ENCODE results near the gene MCOLN3. TPM values are rescaled to one million over a fixed set of nuclear protein-coding genes. Genes with fewer than 3 reads are reported as not detected.

The MCOLN3 gene, protein sequence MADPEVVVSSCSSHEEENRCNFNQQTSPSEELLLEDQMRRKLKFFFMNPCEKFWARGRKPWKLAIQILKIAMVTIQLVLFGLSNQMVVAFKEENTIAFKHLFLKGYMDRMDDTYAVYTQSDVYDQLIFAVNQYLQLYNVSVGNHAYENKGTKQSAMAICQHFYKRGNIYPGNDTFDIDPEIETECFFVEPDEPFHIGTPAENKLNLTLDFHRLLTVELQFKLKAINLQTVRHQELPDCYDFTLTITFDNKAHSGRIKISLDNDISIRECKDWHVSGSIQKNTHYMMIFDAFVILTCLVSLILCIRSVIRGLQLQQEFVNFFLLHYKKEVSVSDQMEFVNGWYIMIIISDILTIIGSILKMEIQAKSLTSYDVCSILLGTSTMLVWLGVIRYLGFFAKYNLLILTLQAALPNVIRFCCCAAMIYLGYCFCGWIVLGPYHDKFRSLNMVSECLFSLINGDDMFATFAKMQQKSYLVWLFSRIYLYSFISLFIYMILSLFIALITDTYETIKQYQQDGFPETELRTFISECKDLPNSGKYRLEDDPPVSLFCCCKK
- 3.8 TPM for total RNA-seq
- long read RNA-seq, partial matches to known transcripts: 6 of 16 reads
- long read RNA-seq, other reads (novel, unspliced or antisense): 6 of 16 reads

- no peak for DNase-seq (ENCODE audit: low spot score)
These were observed at the start of gene MCOLN3 for GRCh38 chr1:85048296-85049064. MCOLN3 (minus strand) TSS chr1:85048500; CDS start chr1:85045360, 3,140 bp downstream.

DNA sequence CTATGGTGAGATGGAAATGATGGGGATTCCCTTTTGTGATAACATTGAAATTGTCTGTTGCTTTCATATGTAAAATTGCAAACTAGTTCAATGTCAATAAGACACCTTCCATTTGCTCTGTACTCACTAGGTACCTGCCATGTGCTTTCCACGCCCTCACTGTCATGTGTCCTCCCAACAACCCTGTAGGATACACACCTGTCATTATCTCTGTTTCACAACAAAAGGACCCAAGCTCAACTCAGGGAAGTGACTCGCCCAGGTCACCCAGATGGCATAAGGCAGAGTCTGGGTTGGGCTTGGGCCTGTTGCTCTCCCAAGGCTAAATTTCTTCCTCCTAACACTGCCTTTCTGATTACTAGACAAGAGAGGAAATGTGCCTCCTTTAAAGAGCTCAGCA lies 45.3 kb upstream of the MCOLN3 start:
- no peak for DNase-seq (ENCODE audit: low spot score)

- DNase-seq (ENCODE audit: low spot score): no peak
These were observed 43.5 kb upstream of the MCOLN3 start for GRCh38 chr1:85091671-85092280.

DNA sequence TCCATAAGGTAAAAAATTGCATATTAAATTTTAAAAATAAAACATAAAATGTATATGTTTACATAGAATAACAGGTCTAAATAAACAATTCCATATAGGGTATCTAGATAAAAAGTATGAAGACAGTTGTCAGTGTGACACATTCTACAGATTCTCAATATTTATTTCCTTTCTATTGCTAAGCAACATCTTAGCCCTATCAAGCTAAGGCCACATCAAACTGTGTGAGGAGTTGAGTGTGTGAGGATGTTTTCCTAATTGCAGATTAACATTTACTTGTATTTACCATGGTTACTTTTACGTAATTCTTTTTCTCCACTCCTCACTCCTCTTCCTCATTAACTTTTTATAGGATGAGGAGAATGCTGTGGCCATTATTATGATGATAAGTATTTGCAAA lies 41.9 kb upstream of the MCOLN3 start:
- DNase-seq (ENCODE audit: low spot score): no peak

- DNase-seq (ENCODE audit: low spot score): no peak
These were observed 40.9 kb upstream of the MCOLN3 start for GRCh38 chr1:85089203-85089602.

- no peak for DNase-seq (ENCODE audit: low spot score)
These were observed 40.1 kb upstream of the MCOLN3 start for GRCh38 chr1:85088408-85088784.

DNA sequence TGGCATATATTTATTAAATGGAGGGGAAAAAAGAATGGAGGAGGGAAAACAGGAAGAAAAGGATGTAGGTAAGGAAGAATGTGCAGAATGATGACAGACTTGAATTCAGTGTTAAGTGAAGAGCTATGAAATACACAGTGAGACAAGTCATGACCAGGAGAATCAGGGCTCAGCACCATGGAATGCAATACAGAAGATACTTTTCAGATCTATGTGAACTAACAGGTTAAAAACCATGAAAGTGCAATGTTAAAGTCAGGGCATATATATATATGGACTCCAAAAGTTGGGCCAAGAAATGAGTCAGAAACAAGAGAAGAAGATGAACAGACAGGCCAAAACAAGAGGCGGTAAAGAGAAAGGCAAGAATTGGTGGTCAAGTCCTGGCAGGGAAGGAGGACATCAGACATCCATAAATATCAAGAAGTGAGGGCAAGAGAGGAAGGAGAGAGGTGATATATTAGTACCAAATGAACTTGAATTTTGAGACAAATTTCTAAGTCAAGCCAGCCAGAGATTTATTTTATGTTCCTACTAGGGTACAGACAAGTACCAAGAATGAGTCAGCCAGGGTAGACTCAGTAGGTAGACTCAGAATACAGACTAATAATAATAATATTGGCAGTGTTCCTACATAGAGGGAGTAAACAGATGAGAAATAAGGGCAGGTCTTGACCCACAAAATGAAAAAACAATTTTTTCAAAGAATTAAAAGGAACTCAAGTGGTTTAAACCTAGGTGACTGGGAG lies 39.5 kb upstream of the MCOLN3 start:
- DNase-seq (ENCODE audit: low spot score): no peak

DNA sequence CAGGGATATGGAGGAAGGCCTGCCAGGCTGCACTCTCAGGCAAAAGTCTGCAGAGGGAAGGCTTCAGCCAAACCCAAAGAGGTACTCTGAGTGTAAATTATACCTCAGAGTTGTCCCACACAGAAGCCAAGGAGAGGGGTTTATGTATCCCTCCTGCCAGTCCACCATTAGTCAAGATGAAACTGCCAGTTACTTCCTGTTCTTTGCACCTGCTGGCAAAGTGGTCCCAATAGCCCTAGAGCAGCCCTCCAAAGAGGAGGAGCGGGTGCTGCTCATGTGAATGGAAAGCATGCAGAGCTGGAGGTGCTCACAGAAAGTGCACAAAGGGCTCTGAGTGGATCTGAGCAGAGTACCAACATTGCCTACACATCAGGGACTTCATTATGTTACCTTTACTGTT lies 37.1 kb upstream of the MCOLN3 start:
- no peak for DNase-seq (ENCODE audit: low spot score)

DNA sequence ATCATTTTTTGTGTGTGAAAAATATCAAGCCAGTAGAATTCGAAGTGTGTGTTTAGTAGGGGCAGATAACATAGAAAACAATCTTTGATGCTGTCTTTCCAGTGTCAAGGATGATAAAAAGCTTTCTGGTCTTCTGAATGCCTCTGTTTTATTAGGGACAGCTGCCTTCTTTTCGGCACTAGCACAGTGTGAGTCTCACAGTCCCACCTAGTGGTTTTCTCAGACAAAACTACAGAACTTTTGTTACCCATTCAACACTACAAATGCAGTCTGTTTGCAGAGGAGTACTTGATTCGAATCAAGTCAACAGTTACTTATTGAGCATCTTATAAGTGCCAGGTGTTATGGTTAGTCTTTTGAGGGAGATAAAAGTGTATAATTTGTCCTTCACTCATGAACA lies 30.6 kb upstream of the MCOLN3 start:
- DNase-seq (ENCODE audit: low spot score): no peak

GRCh38 chr1:85074365-85074964 lies 26.2 kb upstream of the MCOLN3 start:
- no peak for DNase-seq (ENCODE audit: low spot score)

- DNase-seq (ENCODE audit: low spot score): no peak
These were observed 22.7 kb upstream of the MCOLN3 start for GRCh38 chr1:85070972-85071492.

GRCh38 chr1:85068846-85069245 lies 20.5 kb upstream of the MCOLN3 start:
- no peak for DNase-seq (ENCODE audit: low spot score)

- no peak for DNase-seq (ENCODE audit: low spot score)
These were observed 17.2 kb upstream of the MCOLN3 start for GRCh38 chr1:85065550-85065949.

DNA sequence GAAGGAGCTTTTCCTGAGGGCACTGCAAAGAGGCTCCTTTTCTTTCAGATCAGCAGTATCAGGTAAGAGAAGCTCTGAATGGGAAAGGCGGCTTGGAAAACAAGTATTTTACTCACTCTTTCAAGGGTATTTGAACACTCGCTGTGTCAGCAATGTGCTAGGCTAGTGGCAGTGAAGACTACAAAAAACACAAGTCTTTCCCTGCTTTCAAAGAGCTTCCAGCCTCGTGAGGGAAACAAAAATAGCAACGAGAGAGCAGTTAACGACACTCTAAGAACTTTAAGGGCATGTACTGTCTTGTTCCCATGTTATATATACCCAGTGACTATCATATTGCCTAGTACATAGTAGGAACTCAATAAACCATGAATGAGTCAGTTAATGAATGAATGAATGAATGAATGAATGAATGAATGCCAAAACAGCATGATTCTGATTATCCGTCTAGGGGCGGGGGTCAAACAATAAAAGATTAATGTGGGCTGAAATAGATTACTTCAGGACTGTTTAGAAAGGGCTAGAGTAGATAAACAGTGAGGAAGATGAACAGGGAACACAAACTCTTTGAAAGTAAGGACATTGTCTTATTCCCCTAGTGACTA lies 14.2 kb upstream of the MCOLN3 start:
- DNase-seq (ENCODE audit: low spot score): no peak

- no peak for DNase-seq (ENCODE audit: low spot score)
These were observed 13.6 kb upstream of the MCOLN3 start for GRCh38 chr1:85061711-85062424.

GRCh38 chr1:85060038-85060437 lies 11.7 kb upstream of the MCOLN3 start:
- no peak for DNase-seq (ENCODE audit: low spot score)

- DNase-seq (ENCODE audit: low spot score): no peak
These were observed 11.3 kb upstream of the MCOLN3 start for GRCh38 chr1:85059563-85059962.

GRCh38 chr1:85058786-85059185 lies 10.5 kb upstream of the MCOLN3 start:
- DNase-seq (ENCODE audit: low spot score): no peak

GRCh38 chr1:85058311-85058710 lies 10.0 kb upstream of the MCOLN3 start:
- no peak for DNase-seq (ENCODE audit: low spot score)

All from mesenteric fat pad (tissue), 1 donor.